H9 (cell line): ENCODE data around the gene TMEM191C. TPM values are rescaled to one million over a fixed set of nuclear protein-coding genes. Genes with fewer than 3 reads are reported as not detected.
"Not testable (repeated sequence)": the region's sequence is repeated elsewhere in the genome, so short reads cannot be mapped to it uniquely, and the experiment has no call there.

Experiments used
- DNase-seq: peaks from one replicate; pipeline ENCODE4 v3.0.0-alpha.2; 2017
- H2AFZ ChIP-seq: one replicate; pipeline ENCODE4 v1.6.1; 2013; ENCODE audit warnings: mild to moderate bottlenecking, low read length, control low read depth, moderate library complexity
- H2AK5ac ChIP-seq: 2 replicates; pipeline ENCODE4 v1.6.1; 2013; ENCODE audit warnings: low read length, control low read depth, mixed read lengths; ENCODE audit not compliant: insufficient read length
- H2BK120ac ChIP-seq: one replicate; pipeline ENCODE4 v1.6.1; 2013; ENCODE audit warnings: low read depth, mild to moderate bottlenecking, low read length, control low read depth, inconsistent platforms; ENCODE audit not compliant: poor library complexity, severe bottlenecking
- H2BK12ac ChIP-seq: 2 replicates; pipeline ENCODE4 v1.6.1; 2013; ENCODE audit warnings: low read length, control low read depth, mixed read lengths, low read depth; ENCODE audit not compliant: insufficient read length
- H2BK15ac ChIP-seq: 2 replicates; pipeline ENCODE4 v1.6.1; 2013; ENCODE audit warnings: low read depth, low read length, control low read depth
- H2BK20ac ChIP-seq: one replicate; pipeline ENCODE4 v1.6.1; 2013; ENCODE audit warnings: low read depth, mild to moderate bottlenecking, low read length, control low read depth, inconsistent platforms; ENCODE audit not compliant: poor library complexity, severe bottlenecking
- H2BK5ac ChIP-seq: 2 replicates; pipeline ENCODE4 v1.6.1; 2013; ENCODE audit warnings: low read length, control low read depth, mixed read lengths; ENCODE audit not compliant: insufficient read length
- H3K14ac ChIP-seq: 2 replicates; pipeline ENCODE4 v1.6.1; 2013; ENCODE audit warnings: low read length, control low read depth; ENCODE audit not compliant: insufficient read depth
- H3K18ac ChIP-seq: 2 replicates; pipeline ENCODE4 v1.6.1; 2013; ENCODE audit warnings: low read depth, mild to moderate bottlenecking, mixed read lengths, low read length, control low read depth; ENCODE audit not compliant: insufficient read length
- H3K23ac ChIP-seq: 2 replicates; pipeline ENCODE4 v1.6.1; 2013; ENCODE audit warnings: low read length, control low read depth, mixed read lengths, low read depth; ENCODE audit not compliant: insufficient read length
- H3K23me2 ChIP-seq: 2 replicates; pipeline ENCODE4 v1.6.1; 2013; ENCODE audit warnings: low read depth, mild to moderate bottlenecking, mixed read lengths, low read length, control low read depth; ENCODE audit not compliant: insufficient read length, poor library complexity, severe bottlenecking
- H3K27ac ChIP-seq: 2 replicates; pipeline ENCODE4 v1.5.1; 2013; ENCODE audit warnings: low read length, control low read depth, mixed read lengths, low read depth; ENCODE audit not compliant: insufficient read length
- H3K27me3 ChIP-seq: 2 replicates; pipeline ENCODE4 v1.6.1; 2013; ENCODE audit warnings: low read length, control low read depth, inconsistent platforms; ENCODE audit not compliant: insufficient read depth
- H3K4ac ChIP-seq: 2 replicates; pipeline ENCODE4 v1.6.1; 2013; ENCODE audit warnings: low read depth, mild to moderate bottlenecking, control low read depth, inconsistent platforms, low read length, moderate library complexity
- H3K4me1 ChIP-seq: 2 replicates; pipeline ENCODE4 v1.6.1; 2013; ENCODE audit warnings: low read length, control low read depth, inconsistent platforms; ENCODE audit not compliant: insufficient read depth
- H3K4me2 ChIP-seq: 2 replicates; pipeline ENCODE4 v1.6.1; 2013; ENCODE audit warnings: low read length, control low read depth, mixed read lengths; ENCODE audit not compliant: insufficient read length, insufficient read depth
- H3K56ac ChIP-seq: 2 replicates; pipeline ENCODE4 v1.6.1; 2013; ENCODE audit warnings: low read depth, mild to moderate bottlenecking, mixed read lengths, low read length, control low read depth; ENCODE audit not compliant: insufficient read length
- H3K79me1 ChIP-seq: 2 replicates; pipeline ENCODE4 v1.6.1; 2013; ENCODE audit warnings: low read depth, mild to moderate bottlenecking, moderate library complexity, low read length, control low read depth, inconsistent platforms; ENCODE audit not compliant: insufficient read depth, poor library complexity, severe bottlenecking
- H3K79me2 ChIP-seq: 2 replicates; pipeline ENCODE4 v1.6.1; 2013; ENCODE audit warnings: low read length, control low read depth, inconsistent platforms; ENCODE audit not compliant: insufficient read depth
- H3K9ac ChIP-seq: 2 replicates; pipeline ENCODE4 v1.6.1; 2013; ENCODE audit warnings: low read length, control low read depth, mixed read lengths; ENCODE audit not compliant: insufficient read length; ENCODE audit errors: extremely low read depth
- H3K9me3 ChIP-seq: one replicate; pipeline ENCODE4 v1.6.1; 2013; ENCODE audit warnings: low read depth, low read length, inconsistent platforms; ENCODE audit not compliant: control insufficient read depth
- H3T11ph ChIP-seq: one replicate; pipeline ENCODE4 v1.6.1; 2013; ENCODE audit warnings: mild to moderate bottlenecking, low read length, control low read depth, inconsistent platforms
- H4K20me1 ChIP-seq: one replicate; pipeline ENCODE4 v1.6.1; 2013; ENCODE audit not compliant: control insufficient read depth, insufficient read length, insufficient read depth
- H4K5ac ChIP-seq: 2 replicates; pipeline ENCODE4 v1.6.1; 2013; ENCODE audit warnings: low read depth, mild to moderate bottlenecking, mixed read lengths, low read length, control low read depth; ENCODE audit not compliant: insufficient read length
- H4K8ac ChIP-seq: replicated peaks from 2 replicates; pipeline ENCODE4 v1.6.1; 2013; ENCODE audit warnings: low read length, control low read depth, mixed read lengths, low read depth; ENCODE audit not compliant: insufficient read length
- H4K91ac ChIP-seq: 2 replicates; pipeline ENCODE4 v1.6.1; 2013; ENCODE audit warnings: low read depth, mild to moderate bottlenecking, moderate library complexity, mixed read lengths, low read length, control low read depth; ENCODE audit not compliant: insufficient read length
- H3K27ac Mint-ChIP-seq, 3 experiments: 2 replicates in 2 of 3; 3 replicates in 1 of 3; pipeline ENCODE4 v1.8.0; 2020 to 2021; ENCODE audit warnings: mixed read lengths in 3 of 3, mild to moderate bottlenecking in 1 of 3, moderate library complexity in 1 of 3
- H3K27me3 Mint-ChIP-seq: 2 replicates; pipeline ENCODE4 v1.8.0; 2021; ENCODE audit warnings: low read depth, mild to moderate bottlenecking, moderate library complexity, mixed read lengths
- H3K36me3 Mint-ChIP-seq, 3 experiments: 2 replicates in 2 of 3; 3 replicates in 1 of 3; pipeline ENCODE4 v1.8.0; 2020 to 2021; ENCODE audit warnings: low read depth in 3 of 3, mixed read lengths in 3 of 3; ENCODE audit not compliant: insufficient read depth in 1 of 3
- H3K4me1 Mint-ChIP-seq, 2 experiments: 2 replicates each; pipeline ENCODE4 v1.8.0; 2020; ENCODE audit warnings: mixed read lengths in 2 of 2
- H3K4me3 Mint-ChIP-seq, 2 experiments: 2 replicates in 1 of 2; 3 replicates in 1 of 2; pipeline ENCODE4 v1.8.0; 2020 to 2021; ENCODE audit warnings: mild to moderate bottlenecking in 2 of 2, mixed read lengths in 2 of 2, moderate library complexity in 1 of 2
- H3K9me3 Mint-ChIP-seq, 2 experiments: 2 replicates in 1 of 2; 3 replicates in 1 of 2; pipeline ENCODE4 v1.8.0; 2020; ENCODE audit warnings: mild to moderate bottlenecking in 2 of 2, mixed read lengths in 2 of 2, moderate library complexity in 1 of 2
- WGBS: extraction: QIAGEN DNeasy Blood & Tissue Kit; methylation state at CpG from one replicate; pipeline ENCODE4 v1.1.7; 2013; ENCODE audit warnings: missing lambda C conversion rate, low lambda C conversion rate, mixed read lengths; ENCODE audit not compliant: insufficient read length; ENCODE audit errors: extremely low coverage; 5-methylcytosine and 5-hydroxymethylcytosine counted together
- total RNA-seq: library from RNA; stranded (reverse); gene quantifications from 2 replicates; pipeline ENCODE4 v1.2.1, GENCODE V29; 2021

Gene TMEM191C
- total RNA-seq, 1 experiment from 2014 or later: 4.2 TPM

GRCh38 chr22:21441170-21441569, 26.0 kb upstream of the TMEM191C start:
- not testable (repeated sequence) for H2BK120ac ChIP-seq, H2BK12ac ChIP-seq, H3K4me1 ChIP-seq, H3K27me3 Mint-ChIP-seq, H3K23ac ChIP-seq, H3K4me2 ChIP-seq, H3K79me1 ChIP-seq, H3K9me3 Mint-ChIP-seq, H3K79me2 ChIP-seq, H3K4me3 Mint-ChIP-seq, H3K14ac ChIP-seq, H4K8ac ChIP-seq, H2BK5ac ChIP-seq, H2BK20ac ChIP-seq, H2AK5ac ChIP-seq, H3K27ac Mint-ChIP-seq, H4K91ac ChIP-seq, H3K9me3 ChIP-seq, H3K56ac ChIP-seq, H3K4ac ChIP-seq, H2AFZ ChIP-seq, H3K27ac ChIP-seq, H3K23me2 ChIP-seq, H4K20me1 ChIP-seq, H3K18ac ChIP-seq, H2BK15ac ChIP-seq, H3T11ph ChIP-seq, H3K27me3 ChIP-seq, DNase-seq, H3K9ac ChIP-seq, H4K5ac ChIP-seq
- WGBS: no CpG with 5 or more reads among the region's 6 CpGs
- H3K36me3 Mint-ChIP-seq: peaks cover 5 to 11% (median 10%) of the 10 kb centered on the region in 3 experiments; a peak in 6 of 7 replicates
- H3K4me1 Mint-ChIP-seq: peaks cover 7 to 13% of the 10 kb centered on the region in 2 experiments

DNA sequence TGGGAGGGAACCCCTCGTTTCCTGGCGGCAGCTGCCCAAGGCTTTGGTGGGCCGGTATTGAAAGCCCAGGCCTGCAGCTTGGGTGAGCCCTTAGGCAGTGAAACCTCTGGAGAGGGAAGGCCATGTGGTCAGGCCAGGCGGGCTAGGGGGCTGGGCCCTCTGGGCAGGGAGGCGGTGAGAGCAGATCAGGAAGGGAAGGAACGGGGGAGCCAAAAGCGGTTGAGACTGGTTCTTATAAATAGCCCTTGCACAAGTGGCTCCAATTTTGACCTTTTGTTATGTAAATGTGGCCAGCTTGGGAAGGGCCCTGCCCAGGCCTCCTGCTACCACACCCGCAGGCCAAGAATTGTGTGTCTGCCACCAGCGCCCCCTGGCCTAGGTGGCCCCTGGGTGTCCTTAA, 25.1 kb upstream of the TMEM191C start:
- not testable (repeated sequence) for H2BK20ac ChIP-seq, H3K9me3 Mint-ChIP-seq, H4K91ac ChIP-seq, H2BK5ac ChIP-seq, H3K27me3 ChIP-seq, H3K4me1 ChIP-seq, H3K79me2 ChIP-seq, H3K56ac ChIP-seq, H3K27ac ChIP-seq, H3T11ph ChIP-seq, H3K4ac ChIP-seq, H3K79me1 ChIP-seq, DNase-seq, H3K4me3 Mint-ChIP-seq, H4K8ac ChIP-seq, H3K23me2 ChIP-seq, H4K20me1 ChIP-seq, H2BK15ac ChIP-seq, H2BK120ac ChIP-seq, H3K9ac ChIP-seq, H3K27me3 Mint-ChIP-seq, H3K27ac Mint-ChIP-seq, H2BK12ac ChIP-seq, H2AK5ac ChIP-seq, H3K23ac ChIP-seq, H2AFZ ChIP-seq, H4K5ac ChIP-seq, H3K18ac ChIP-seq, H3K9me3 ChIP-seq, H3K4me2 ChIP-seq, H3K14ac ChIP-seq
- Mint-ChIP-seq H3K4me1 (peaks cover 7 to 13% of the 10 kb centered on the region in 2 experiments), H3K36me3 (peaks cover 5 to 18% (median 16%) of the 10 kb centered on the region in 3 experiments; a peak in 6 of 7 replicates)
- WGBS: no CpG with 5 or more reads among the region's 9 CpGs
